Lung (tissue), 12 donors: ENCODE measurements around the gene MARK3. TPM values are rescaled to one million over a fixed set of nuclear protein-coding genes. Genes with fewer than 3 reads are reported as not detected.

ENCODE experiments used
- ATAC-seq: fragments of 200-7000 bp; cut with Tn5 transposase; one replicate; pipeline ENCODE4 v1.9.1; 2020; ENCODE audit warnings: moderate number of reproducible peaks; ENCODE audit not compliant: insufficient read depth, low FRiP score
- DNase-seq, 3 donors: peaks; one replicate each; pipeline ENCODE4 v3.0.0-alpha.2; 2013 to 2017
- H3K27ac ChIP-seq, 2 donors: one replicate each; pipeline ENCODE4 v1.5.1; 2013; ENCODE audit warnings: mild to moderate bottlenecking in 2 of 2, moderate library complexity in 2 of 2, control low read depth in 1 of 2, inconsistent platforms in 1 of 2, low read depth in 1 of 2, low read length in 1 of 2
- H3K27me3 ChIP-seq, 3 donors: one replicate each; pipeline ENCODE4 v1.5.1; 2013; ENCODE audit warnings: low read length in 2 of 3; ENCODE audit not compliant: control insufficient read depth in 3 of 3, insufficient read depth in 3 of 3
- H3K36me3 ChIP-seq, 4 donors: one replicate each; pipeline ENCODE4 v1.5.1; 2013; ENCODE audit warnings: low read length in 4 of 4, mild to moderate bottlenecking in 1 of 4, moderate library complexity in 1 of 4; ENCODE audit not compliant: control insufficient read depth in 4 of 4, insufficient read depth in 4 of 4
- H3K4me1 ChIP-seq, 5 donors: one replicate each; pipeline ENCODE4 v1.5.1; 2013; ENCODE audit warnings: low read length in 5 of 5, mild to moderate bottlenecking in 2 of 5, moderate library complexity in 1 of 5; ENCODE audit not compliant: control insufficient read depth in 5 of 5, insufficient read depth in 5 of 5
- H3K4me3 ChIP-seq: one replicate; pipeline ENCODE4 v1.5.1; 2013; ENCODE audit warnings: mild to moderate bottlenecking, control low read depth, moderate library complexity
- H3K9ac ChIP-seq, 2 donors: one replicate each; pipeline ENCODE4 v1.5.1; 2013; ENCODE audit warnings: low read length in 2 of 2, control low read depth in 1 of 2; ENCODE audit not compliant: insufficient read depth in 1 of 2
- H3K9me3 ChIP-seq, 4 donors: one replicate each; pipeline ENCODE4 v1.5.1; 2013; ENCODE audit warnings: low read length in 3 of 4, mild to moderate bottlenecking in 1 of 4, moderate library complexity in 1 of 4; ENCODE audit not compliant: control insufficient read depth in 4 of 4, insufficient read depth in 3 of 4
- WGBS, 2 donors: extraction: QIAGEN DNeasy Blood & Tissue Kit; methylation state at CpG; one replicate each; pipeline ENCODE4 v1.1.7; 2013; 5-methylcytosine and 5-hydroxymethylcytosine counted together
- polyA plus RNA-seq, 2 donors: library from polyadenylated mRNA; stranded (reverse); fragments of 200-250 nt; gene quantifications; one replicate each; pipeline ENCODE4 v1.2.1, GENCODE V29; 2013
- total RNA-seq, 2 donors: library from RNA; depleted of rRNA in 1 of 2; stranded (reverse); fragments of >200 nt in 1 of 2; gene quantifications; one replicate each; pipeline ENCODE4 v1.2.1, GENCODE V29; 2014 to 2021
- TF ChIP-seq, protein P1 (sequence below): IDR thresholded peaks from 2 replicates; pipeline ENCODE4 v1.5.1; 2012; ENCODE audit warnings: mild to moderate bottlenecking; ENCODE audit errors: control extremely low read depth, extremely low read depth
- donor health status: control.
- donor health status: control.
- donor health status: Bipolar disorder and iron deficiency.
- donor health status: healthy.
- donor health status: DM: yes; HTN: yes; CAD: no.

Gene MARK3
- total and polyA plus RNA-seq, 4 donors, result 56.2 to 177 (median 101) TPM

DNA sequence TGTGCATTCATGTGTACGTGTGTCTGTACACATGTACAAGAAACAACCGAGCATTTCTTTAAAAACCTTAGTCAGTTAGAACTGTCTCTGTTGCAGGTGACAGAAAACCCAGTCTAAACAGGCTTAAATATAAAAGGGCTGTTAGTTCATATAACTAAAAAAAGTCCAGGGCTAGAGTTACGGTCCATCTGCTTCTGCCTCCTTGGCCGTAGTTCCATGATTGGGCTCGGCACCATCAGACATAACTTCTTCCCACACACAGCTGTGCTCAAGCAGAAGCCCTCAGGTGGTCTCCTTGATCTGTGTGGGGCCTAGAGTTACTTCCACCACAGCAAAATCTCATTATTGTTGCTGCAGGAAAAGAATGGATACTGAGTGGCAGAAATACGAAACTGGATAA, 102.9 kb downstream of the MARK3 start:
- no peaks in the 10 kb centered on the region for H3K27me3 ChIP-seq
- DNase-seq, result no peak
- TF ChIP-seq, protein P1, sequence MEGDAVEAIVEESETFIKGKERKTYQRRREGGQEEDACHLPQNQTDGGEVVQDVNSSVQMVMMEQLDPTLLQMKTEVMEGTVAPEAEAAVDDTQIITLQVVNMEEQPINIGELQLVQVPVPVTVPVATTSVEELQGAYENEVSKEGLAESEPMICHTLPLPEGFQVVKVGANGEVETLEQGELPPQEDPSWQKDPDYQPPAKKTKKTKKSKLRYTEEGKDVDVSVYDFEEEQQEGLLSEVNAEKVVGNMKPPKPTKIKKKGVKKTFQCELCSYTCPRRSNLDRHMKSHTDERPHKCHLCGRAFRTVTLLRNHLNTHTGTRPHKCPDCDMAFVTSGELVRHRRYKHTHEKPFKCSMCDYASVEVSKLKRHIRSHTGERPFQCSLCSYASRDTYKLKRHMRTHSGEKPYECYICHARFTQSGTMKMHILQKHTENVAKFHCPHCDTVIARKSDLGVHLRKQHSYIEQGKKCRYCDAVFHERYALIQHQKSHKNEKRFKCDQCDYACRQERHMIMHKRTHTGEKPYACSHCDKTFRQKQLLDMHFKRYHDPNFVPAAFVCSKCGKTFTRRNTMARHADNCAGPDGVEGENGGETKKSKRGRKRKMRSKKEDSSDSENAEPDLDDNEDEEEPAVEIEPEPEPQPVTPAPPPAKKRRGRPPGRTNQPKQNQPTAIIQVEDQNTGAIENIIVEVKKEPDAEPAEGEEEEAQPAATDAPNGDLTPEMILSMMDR, result no peak
- H3K4me3 ChIP-seq, result no peak overlapping the region
- no peaks in the 10 kb centered on the region for H3K4me1 ChIP-seq
- no peak overlapping the region for H3K27ac ChIP-seq
- peaks cover 0 to 1% (median 0%) of the 10 kb centered on the region in 4 donors for H3K9me3 ChIP-seq
- WGBS, 2 donors, result 92 to 97% methylated on average over 6 of the region's 6 CpGs
- H3K9ac ChIP-seq, result no peak overlapping the region
- peaks cover 11 to 35% (median 32%) of the 10 kb centered on the region in 4 donors for H3K36me3 ChIP-seq
- no peak for ATAC-seq

DNA sequence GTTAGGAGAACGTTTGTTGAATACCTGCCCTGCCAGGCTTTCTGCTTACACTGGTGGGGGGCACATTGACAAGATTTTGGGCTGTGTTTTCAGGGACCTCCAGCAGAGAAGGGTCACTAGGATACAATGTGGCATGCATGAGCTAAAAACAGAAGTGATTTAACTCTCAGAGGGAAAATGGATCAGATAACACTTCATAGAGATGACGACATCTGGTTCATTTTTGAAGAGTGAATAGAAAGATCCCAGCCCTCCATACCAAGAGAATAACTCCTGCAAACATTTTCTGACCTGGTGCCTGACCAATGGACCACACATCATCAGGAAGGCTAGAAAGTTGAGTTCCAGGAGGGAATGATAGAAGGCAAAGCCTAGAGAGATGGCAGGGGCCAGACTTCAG, 103.7 kb downstream of the MARK3 start:
- peak in 1 of 3 donors; percentile 10 for DNase-seq
- H3K36me3 ChIP-seq, result peaks cover 6 to 36% (median 35%) of the 10 kb centered on the region in 4 donors

GRCh38 chr14:103489621-103490020, 104.4 kb downstream of the MARK3 start:
- Histone ChIP-seq H3K9ac (no peak overlapping the region), H3K9me3 (peaks cover 0 to 1% (median 0%) of the 10 kb centered on the region in 4 donors), H3K27me3 (no peaks in the 10 kb centered on the region), H3K4me1 (no peaks in the 10 kb centered on the region), H3K4me3 (no peak overlapping the region), H3K36me3 (peaks cover 6 to 36% (median 35%) of the 10 kb centered on the region in 4 donors), H3K27ac (no peak overlapping the region)
- ATAC-seq, result no peak
- WGBS, 2 donors, result 80 to 88% methylated on average over 2 of the region's 2 CpGs
- DNase-seq, result no peak
- TF ChIP-seq, protein P1, result no peak

More for the DNA sequence above, 103.7 kb downstream of the MARK3 start:
- H3K4me3 ChIP-seq, result no peak overlapping the region
- ATAC-seq, result no peak
- H3K27me3 ChIP-seq, result no peaks in the 10 kb centered on the region
- WGBS, 2 donors, result 84 to 89% methylated on average over 2 of the region's 2 CpGs
- no peak overlapping the region for H3K27ac ChIP-seq
- H3K9ac ChIP-seq, result no peak overlapping the region
- TF ChIP-seq, protein P1, result no peak
- H3K9me3 ChIP-seq, result peaks cover 0 to 1% (median 0%) of the 10 kb centered on the region in 4 donors
- H3K4me1 ChIP-seq, result no peaks in the 10 kb centered on the region

- no peak overlapping the region for H3K4me3 ChIP-seq
- peaks cover 0 to 1% (median 0%) of the 10 kb centered on the region in 4 donors for H3K9me3 ChIP-seq
- H3K4me1 ChIP-seq, result no peaks in the 10 kb centered on the region
- no peak overlapping the region for H3K9ac ChIP-seq
- DNase-seq, result no peak
- peaks cover 20 to 42% (median 41%) of the 10 kb centered on the region in 4 donors for H3K36me3 ChIP-seq
- no peaks in the 10 kb centered on the region for H3K27me3 ChIP-seq
- TF ChIP-seq, protein P1, result no peak
- 89 to 93% methylated on average over 10 of the region's 10 CpGs for WGBS, 2 donors
- H3K27ac ChIP-seq, result peak overlapping the region in 1 of 2 donors; percentile 3
- no peak for ATAC-seq
Measured at GRCh38 chr14:103491691-103492090, 106.5 kb downstream of the MARK3 start.
